GM21619 (cell line): Measurements from ENCODE around the gene ANGPT4.

Experiments
- ATAC-seq: cut with Tn5 transposase; IDR thresholded peaks from one replicate; pipeline ENCODE4 v1.9.1; 2021; ENCODE audit not compliant: unreplicated experiment

Gene ANGPT4

GRCh38 chr20:916125-916799 is at the start of gene ANGPT4:
ANGPT4 (minus strand) TSS chr20:916334; CDS start chr20:916214, 120 bp downstream.
- no peak for ATAC-seq

DNA sequence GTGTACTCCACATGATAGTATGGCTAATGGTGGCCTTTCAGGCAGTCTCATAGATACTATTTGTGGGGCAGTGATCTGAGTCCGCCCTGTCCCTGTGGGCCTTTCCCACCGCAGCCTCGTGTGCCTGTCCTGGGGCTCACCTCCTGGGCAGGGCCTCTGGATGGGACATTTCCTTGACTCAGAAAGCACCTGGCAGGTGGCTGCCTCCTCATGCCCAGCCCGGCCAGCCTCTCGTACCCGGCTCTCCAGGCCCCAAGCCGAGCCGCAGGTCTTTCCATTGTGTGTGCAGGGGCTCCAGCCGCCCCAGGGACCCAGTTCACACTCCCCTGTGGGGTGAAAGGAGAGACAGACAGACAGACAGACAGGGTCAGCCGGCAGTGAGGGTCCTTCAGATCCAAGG is 47.7 kb upstream of the ANGPT4 start:
- no peak for ATAC-seq

DNA sequence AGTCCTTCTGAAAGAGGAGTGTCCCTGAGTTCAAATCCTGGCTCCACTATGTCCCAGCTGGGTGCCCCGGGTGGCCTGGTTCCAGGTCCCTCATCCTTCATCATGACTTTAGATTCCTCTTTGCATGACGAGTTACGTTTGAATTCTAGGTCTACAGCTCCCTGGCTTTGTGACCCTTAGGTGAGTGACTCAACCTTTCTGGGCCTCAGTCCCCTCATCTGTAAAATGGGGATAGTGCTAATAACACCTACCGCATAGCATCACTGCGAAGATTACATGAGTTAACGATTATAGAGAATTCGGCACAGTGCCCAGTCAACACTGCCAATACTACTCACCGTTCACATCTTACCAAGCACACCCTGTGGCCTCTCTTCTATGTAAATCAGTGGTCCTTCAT is 46.5 kb upstream of the ANGPT4 start:
- ATAC-seq, result no peak

- ATAC-seq, result no peak
Observed at GRCh38 chr20:962223-962622, 46.1 kb upstream of the ANGPT4 start.

DNA sequence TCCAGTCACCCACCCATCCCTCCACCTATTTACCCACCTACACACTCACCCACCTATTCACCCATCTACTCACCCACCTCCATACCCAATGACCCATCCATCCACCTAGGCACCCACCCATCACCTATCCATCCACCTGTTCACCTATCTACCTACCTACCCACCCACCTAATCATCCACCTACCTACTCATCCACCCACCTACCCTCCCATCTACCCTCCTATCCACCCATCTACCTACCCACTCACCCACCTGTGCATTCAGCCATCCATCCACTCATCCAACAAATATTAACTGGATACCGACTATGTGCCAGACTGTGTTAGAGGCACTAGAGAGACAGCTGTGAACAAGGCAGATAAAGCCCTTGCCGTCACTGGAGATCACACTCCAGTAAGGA is 45.6 kb upstream of the ANGPT4 start:
- no peak for ATAC-seq

DNA sequence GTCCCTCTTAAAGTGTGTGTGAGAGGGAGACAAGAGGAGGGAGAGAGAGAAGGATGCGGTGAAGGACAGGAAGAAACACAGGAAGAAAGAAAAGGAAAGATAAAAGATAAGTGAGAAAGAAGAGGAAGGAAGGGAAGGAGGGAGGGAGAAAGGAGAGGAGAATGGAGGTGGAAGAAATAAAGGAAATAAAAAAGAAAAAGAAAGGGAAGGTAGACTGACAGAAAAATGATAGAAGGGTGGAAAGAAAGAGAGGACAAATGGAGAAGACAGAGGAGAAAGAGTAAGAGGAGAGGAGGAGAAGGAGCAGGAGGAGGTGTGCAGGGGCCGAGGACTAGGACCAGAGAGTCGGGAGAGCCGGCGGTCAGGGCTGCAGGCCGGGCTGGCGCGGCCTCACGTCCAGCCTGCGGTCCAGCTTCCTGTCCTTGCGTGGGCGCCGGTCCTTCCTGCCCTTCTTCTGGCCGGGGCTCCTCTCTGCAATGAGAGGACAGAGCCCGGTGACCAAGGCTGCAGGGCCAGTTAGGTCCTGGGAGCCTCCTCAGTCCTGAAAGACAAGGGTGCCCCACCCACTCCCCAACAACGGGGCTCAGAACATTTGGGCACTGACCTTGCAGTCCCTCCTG is 44.0 kb upstream of the ANGPT4 start:
- ATAC-seq, result no peak

- no peak for ATAC-seq
Observed at GRCh38 chr20:958936-959815, 43.0 kb upstream of the ANGPT4 start.

DNA sequence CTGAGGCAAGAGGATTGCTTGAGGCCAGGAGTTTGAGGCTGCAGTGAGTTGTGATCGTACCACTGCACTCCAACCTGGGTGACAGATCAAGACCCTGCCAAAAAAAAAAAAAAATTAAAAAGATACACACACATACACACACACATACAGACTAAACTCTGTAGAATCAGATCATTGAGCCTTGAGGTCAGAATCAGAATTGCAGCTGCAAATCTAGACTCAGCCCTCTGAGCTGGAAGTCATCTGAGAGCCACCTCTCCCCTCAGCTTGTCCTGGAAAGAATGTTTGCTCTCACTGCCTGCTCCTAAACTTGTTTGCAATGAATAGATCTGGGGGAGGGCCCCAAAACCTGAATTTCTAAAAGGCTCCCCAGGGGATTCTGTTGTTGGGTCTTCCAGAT is 41.4 kb upstream of the ANGPT4 start:
- no peak for ATAC-seq

DNA sequence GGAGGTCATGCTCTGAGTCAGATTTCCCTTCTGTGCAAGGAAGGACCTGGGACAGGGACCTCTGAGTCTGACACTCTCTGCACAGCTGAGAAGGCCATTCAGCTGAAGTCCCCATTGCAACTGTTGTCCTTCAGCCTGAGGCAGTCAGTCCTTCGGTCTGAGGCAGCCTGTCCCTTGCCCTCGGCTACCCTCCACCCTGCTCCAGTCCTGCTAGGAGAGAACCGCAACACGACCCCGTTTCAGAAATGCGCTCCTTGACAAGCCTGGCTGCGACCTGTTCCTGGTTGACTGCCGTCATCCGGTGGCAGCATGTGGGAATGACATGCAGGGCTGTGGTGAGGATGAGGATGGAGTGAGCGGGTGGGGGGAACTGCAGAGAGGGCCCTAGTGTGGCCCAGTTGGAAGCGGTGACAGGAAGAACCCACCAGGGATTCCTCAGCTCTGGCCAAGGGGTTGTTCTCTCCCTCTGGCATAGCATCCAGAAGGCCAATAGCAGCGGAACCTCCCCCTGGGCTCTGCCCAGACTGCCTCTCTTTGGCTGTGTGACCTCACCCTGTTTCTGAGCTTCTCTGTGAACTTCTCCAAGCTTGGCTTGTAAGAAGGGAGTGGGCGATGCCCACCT is 40.3 kb upstream of the ANGPT4 start:
- peak; percentile 50 for ATAC-seq

DNA sequence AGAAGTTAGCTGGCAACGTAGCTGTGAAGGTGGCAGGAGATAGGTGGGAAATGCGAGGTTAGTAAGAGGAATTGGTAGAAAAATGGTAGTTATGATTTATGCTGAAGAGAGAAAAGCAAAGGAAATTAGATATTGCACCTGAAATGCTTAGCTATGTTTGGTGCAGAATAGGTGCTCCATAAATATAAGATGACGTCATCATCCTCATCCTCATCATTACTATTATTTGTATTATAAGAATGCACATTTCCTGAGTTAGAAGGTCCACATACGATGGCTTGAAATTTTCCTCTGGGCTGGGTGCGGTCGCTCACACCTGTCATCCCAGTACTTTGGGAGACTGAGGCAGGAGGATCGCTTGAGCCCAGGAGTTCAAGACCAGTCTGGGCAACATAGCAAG is 39.5 kb upstream of the ANGPT4 start:
- ATAC-seq, result no peak

DNA sequence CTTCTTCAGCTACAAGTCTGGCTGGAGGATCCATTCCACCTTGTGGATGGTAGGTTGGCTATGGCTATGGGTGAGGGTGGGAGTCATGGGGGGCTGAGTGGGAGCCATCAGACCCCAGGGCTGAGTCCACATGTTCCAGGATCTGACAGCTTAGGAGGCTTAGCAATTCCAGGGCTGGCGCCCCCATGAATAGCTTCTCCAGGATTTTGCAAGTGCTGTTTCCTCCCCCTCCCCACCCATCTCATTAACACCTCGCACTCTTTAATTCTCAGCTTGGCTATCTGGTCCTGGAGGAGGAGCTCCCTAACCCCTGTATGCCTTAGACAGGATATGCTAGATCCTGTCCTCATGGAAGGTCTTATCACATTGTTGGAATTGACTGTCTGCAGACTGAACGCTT is 39.0 kb upstream of the ANGPT4 start:
- no peak for ATAC-seq

DNA sequence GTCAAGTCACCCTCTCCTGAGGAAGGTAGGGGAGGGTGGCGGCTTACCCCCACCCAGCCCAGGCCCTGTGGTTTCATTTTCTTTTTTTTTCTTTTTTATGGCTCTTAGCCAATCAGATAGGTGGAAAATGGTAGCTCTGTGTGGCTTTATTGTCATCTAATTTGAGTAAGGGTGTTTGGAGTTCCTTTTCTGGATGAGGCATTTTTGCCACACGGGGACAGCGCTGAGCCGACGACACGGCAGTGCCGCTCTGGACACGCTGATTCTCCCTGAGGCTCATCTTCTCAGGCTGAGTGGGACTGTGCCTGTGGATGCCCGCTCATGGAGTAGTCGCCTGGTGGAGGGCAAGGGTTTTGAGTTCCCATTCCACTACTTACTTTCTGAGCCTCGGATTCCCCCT is 37.6 kb upstream of the ANGPT4 start:
- no peak for ATAC-seq

- no peak for ATAC-seq
Observed at GRCh38 chr20:952196-952795, 36.2 kb upstream of the ANGPT4 start.

DNA sequence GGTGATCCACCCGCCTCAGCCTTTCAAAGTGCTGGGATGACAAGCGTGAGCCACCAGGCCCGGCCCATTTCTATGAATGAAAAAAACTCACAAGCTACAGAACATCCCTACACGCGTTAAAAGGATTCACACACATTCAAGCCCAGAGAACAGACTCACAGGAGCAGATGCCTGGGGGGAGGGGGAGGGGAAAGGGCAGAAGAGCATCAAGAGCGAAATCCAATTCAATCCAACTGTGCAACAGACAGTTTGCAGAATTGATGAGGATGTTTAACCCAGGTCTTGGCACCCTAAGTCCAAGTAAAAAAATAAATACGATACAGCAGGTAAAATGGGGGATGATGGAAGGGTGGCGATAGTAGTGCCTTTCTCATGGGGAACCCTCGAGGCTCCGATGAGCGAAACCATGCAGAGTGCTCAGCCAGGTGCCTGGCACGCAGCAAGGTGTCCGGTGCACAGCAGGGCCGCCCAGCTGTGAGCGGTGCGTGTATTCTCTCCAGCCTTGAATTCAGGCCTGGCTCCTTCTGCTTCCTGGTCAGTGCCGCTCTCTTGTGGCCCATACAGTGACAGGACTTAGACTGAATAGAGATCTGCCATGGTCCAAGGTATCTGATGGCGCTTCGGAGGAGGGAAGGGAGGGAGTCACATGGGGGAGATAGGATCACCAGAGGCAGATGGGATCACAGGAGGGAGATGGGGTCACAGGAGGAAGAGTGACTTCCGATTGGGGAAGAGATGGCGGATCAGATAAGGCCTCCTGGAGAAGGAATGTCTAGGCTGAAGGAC is 35.4 kb upstream of the ANGPT4 start:
- no peak for ATAC-seq

DNA sequence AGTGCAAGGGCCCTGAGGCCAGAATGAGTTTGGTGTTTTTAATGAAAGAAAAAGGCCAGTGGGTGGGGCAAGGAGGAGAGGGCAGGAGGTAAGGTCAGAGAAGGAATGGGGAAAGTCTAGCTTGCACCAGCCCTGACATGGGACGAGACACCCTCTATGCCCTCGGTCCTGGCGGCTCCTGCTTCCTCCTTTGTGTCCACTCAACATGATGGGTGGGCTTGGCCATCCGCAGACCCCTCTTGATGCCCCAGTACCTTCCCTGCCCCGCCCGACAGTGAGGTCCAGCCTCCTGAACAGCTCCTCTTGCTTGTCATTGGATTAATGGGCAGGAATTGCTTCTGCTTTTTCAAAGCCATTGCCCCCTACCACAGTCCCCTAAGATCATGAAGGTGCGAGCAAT is 33.6 kb upstream of the ANGPT4 start:
- ATAC-seq, result no peak

DNA sequence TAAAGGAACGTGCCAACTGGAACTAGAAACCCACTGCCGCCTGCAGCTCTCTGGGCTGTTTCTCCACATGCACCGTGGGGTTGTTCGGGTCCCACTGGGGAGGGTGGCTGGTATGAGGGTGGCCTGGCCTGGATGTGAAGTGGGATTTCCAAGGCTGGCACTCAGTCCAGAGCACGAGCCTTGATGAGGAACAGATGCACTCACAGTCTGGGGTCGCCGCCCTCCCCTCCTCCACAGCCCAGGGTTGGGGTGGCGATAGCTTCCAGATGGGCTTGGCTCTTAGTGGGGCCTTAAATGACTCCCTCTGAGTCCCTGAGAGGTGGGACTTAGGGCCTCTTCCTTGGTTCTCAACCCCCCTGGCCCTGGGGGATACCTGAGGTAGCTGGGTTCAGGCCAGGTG is 30.7 kb upstream of the ANGPT4 start:
- ATAC-seq, result no peak

DNA sequence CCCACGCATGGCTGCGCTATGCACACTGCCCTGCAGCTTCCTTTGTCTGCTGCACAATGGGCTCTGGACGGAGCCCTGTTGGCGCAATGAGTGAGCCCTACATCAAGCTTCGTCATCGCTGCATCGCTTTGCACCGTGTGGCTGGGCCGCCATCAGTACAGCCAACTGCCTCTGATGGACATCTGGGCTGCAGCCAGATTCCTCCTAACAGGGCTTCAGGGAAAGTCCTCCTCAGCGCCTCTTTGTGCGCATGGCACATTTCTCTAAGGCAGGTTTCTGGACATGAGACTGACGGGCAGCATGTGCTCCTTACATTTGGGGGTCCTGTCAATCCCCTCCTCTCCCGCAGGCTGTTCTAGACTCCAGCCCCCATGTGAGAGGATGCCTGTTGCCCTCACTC is 29.7 kb upstream of the ANGPT4 start:
- no peak for ATAC-seq

- no peak for ATAC-seq
Observed at GRCh38 chr20:944774-945410, 28.8 kb upstream of the ANGPT4 start.

GRCh38 chr20:944148-944547 is 28.0 kb upstream of the ANGPT4 start:
- no peak for ATAC-seq

DNA sequence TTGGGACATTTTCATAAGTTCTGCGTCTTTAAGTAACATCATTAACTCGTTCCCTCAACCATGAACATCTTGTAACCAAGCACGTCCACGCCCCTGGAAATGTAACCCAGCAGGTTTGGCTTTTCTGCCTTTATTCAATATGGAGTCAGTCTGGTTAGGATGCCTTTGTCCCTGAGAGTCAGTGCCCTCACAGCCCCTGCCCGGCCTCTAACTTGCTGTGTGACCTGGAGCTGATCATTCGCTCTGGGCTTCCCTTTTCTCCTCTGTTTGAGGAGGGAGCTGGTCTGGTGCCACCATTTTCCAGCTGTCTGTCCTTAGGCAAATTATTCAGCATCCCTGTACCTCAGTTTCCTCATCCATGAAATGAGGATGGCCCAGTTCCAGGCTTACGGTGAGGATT is 26.5 kb upstream of the ANGPT4 start:
- no peak for ATAC-seq
